Dedifferentiated amniotic fluid mesenchymal stem cell (primary cell): ENCODE results near the gene MYO5B.
A peak's percentile ranks its signal among the peaks of the same experiment; 100 is the strongest.
"Not testable (repeated sequence)": the region's sequence is repeated elsewhere in the genome, so short reads cannot be mapped to it uniquely, and the experiment has no call there.

Experiments used
- DNase-seq: peaks from one replicate; pipeline ENCODE4 v3.0.0-alpha.2; 2016; ENCODE audit errors: extremely low spot score

MYO5B gene

DNA sequence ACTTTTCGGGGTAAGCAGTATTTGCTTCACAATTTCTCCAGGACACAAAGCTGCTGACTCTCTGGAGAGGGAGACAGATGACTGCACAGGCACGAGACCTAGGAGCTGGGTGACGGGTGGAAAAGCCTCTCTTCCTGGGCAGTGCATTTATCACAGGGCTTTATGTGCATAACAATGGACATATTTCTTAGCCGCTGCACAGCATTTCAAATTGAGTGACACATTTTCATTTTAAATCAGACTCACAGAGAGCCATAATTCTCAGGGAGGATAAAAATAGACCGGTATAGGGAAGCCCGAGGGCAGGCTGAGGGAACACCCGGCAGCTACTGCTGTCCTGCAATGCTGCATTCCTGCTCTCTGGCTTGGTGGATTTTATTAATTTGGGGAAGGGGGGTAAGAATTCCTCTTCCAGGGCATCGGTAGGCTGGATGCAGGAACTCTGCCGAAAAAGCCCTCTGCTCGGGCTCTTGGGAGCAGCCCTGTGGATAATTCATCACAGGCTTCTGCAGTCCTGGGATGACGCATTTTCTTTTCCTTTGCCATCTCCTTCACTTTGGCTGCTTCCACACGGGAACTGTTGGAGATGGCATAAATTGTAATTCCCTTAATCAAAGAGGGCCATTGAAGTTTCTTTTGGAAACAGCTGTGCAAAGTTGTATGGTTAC lies 273.5 kb downstream of the MYO5B start:
- DNase-seq: no peak

DNA sequence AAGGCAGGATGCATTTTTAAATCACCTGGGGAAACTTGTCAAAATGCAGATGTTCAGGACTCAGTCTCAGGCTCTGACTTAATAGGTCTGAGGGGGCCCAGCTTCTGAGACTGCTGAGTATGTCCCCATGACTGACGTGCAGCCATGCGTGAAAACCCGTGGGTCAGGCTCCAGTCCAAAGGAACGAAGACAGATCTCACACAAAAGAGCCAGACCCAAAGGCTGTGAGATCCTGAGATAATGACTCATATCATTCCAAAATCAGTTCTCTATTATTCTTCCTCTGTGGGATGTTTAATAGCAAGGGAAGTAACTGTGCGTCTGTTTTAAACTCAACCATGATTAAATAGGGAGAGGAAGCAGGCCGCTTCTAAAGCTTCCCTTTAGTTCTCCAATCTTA lies 274.2 kb downstream of the MYO5B start:
- DNase-seq: peak; percentile 42

DNA sequence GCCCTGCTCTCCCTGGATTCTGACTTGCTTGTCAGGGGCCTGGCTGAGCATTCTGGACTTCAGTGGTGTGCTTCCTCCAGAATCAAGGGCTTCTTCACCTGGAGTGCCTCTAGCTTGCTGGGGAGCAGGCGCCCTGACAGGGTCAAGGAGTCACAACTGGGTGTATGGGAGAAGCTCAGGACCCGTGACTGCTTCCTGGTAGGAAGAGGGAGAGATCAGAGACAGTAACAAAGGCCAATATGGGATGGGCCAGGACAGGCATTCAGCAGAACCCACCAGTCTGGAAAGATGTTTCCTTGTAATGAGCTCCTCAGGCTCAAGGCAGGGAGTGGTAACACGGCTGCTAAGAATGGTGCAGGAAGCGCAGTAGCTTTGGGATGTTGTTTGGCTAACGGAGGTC lies 277.2 kb downstream of the MYO5B start:
- no peak for DNase-seq

DNA sequence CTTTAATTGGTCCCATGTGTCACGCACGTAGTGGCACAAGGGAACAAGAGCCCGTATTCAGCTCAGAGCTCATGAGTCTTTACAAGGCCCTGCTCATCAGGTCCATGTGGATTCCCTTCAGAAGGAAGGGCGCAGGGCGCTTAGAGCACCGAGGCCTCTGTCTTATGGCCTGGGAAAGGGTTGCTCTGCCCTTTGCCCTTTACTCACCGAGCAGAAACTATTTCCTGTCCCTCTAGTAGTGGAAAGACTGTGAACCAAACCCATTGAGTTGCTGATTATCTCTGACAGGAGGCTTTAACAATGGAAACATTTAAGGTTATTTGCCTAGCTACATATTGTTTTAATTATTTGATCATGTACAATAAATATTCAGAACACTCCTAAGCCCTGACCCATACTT lies 279.6 kb downstream of the MYO5B start:
- DNase-seq: no peak

DNA sequence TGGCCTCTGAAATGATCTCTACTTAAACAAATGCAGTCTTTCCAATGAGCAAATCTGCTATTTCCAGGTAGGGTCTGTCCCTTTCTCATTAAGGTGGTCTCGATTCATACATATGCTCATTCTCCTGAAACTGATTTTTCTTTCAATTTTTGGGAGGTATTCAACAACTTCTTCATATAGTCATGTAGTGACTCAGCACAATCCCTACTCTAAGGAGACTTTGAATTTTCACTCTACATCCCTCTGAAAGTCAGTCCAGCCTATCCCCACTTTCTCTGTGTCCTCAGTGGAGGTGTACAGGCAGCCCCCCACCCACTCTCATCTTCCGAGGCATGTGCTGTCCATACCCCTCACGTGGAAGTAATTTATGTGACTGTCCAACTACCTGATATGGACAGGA lies 281.7 kb downstream of the MYO5B start:
- no peak for DNase-seq

DNA sequence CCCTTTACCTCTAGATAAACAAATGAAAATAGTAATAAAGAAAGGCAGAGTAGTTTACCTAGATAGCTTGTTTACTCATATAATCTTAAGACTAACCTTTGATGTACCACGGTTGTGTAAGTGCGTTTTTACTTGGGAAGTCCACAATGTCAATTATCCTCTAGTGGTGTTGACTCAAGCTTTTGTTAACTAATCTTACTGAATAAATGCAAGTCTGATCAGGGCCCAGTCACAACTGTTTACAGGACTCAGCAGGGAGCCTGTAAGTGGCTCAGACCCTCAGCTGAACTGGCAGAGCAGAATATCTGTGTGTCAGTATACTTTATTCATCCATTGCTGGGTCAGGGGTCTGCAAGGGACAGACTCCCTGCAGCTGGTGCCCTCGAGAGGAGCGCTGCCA lies 283.5 kb downstream of the MYO5B start:
- no peak for DNase-seq

DNA sequence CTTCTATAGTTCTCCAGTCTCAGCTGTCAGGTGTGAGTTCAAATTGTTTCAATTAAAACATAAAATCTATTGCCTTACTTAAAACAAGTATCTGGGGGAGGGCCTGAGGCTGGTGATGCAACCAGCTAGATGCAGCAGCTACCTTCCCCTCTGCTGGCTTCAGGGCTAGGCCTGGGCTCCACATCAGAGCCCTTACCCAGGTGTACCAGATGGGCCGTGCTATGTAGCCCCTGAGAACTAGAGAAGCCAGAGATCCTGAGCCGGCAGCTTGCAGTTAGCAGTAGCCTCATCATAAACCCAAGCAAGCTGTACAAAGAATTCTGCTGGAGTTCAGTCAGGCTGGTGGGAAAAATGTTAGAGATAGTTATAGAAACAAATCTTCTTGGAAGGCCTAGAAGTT lies 284.0 kb downstream of the MYO5B start:
- DNase-seq: no peak

GRCh38 chr18:49910019-49910418 lies 284.9 kb downstream of the MYO5B start:
- DNase-seq: no peak

DNA sequence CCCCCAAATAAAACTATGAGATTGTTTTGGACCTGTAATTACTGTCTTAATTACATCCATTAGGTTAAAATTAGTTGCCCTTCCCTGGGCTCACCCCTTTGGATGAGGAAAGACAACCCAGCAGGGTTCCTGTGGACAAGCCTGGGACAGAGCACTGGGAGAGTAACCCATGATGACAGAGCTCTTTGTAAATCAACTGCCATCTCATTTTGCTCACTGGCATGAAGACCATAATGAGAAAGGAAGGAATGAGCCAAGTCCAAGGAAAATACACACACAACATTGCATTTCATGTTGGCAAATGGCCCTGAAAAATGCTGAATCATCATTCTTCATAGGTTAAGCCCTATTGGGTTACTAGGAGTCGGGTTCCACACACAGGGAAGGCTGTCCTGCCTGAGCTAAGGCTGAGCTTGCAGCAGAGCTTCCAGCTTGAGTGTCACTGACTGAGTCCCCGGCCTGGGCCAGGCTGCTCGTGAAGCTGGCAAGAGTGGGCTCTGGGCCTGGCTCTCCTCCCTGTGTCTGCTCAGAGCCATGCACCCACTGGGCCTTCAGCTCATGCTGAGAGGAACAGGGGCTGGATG lies 287.5 kb downstream of the MYO5B start:
- DNase-seq: peak; percentile 50

GRCh38 chr18:49905771-49906170 lies 289.2 kb downstream of the MYO5B start:
- no peak for DNase-seq

- no peak for DNase-seq
Observed at GRCh38 chr18:49904871-49905555, 289.9 kb downstream of the MYO5B start.

DNA sequence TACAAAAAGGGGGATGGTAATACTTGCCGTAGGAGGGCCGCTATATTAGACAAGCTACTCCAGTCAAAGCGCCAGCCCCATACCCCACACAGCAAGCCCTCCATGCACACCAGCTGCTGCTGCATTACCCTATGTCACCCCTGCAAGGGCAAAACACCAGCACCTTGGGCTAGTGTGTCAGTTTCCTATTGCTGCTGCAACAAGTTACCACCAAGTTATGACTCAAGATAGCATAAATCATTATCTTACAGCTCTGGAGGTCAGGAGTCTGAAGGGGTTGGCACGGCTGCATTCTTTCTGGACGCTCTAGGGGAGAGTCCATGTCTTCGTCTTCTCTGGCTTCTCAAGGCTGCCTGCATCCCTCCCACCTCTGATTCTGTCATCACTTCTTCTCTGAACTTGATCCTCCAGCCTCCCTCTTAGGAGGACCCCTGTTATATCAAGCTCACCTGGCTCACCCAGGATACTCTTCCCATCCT lies 293.0 kb downstream of the MYO5B start:
- DNase-seq: no peak

DNA sequence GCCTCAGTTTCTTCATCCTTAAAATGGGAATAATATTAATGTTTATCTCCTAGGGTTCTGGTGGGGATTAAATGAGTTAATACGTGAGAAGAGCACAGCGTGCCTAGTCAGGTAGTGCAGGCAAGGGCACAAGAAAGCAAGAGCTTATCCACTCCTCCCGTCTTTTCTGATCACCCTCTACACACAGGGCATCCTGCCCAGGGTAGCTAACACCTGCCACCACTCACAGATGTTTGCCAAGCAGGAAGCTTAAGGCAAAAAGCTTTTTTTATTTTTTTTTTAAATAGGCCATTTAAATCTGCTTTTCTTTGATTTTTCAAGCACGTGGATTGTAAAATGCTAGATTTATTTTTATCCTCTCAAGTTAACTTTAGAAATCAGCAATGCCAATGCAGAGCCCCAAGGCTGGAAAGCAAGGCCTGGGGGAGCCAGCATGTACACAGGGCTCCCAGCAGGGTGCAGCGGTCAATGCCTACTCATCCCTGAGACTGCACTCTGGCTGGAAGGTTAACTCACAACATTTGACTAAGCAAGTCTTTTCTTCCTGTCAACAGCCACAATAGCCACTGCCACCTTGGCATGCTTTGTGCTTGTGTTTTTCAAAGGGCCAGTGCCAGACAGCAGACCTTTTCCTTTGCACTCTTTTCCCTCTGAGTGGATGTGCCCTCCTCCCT lies 295.2 kb downstream of the MYO5B start:
- DNase-seq: no peak

DNA sequence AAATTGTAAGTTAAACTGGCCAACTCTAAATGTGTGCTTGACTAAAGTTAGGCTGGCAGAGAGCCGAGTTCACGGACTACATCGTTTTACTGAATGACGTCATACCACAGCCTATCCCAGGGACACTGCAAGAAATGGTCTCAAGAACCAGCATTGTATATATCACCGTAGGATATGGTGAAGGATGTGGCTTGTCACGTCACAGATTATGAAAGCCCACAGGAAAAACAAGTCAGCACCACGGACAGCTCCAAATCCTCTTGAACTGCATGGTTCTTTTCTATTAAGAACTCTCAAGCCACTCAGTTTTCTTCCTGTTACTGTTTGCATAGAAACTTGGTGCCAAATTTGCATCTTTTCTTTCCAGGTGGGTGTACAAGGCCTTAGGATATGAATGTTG lies 296.5 kb downstream of the MYO5B start:
- peak; percentile 66 for DNase-seq

DNA sequence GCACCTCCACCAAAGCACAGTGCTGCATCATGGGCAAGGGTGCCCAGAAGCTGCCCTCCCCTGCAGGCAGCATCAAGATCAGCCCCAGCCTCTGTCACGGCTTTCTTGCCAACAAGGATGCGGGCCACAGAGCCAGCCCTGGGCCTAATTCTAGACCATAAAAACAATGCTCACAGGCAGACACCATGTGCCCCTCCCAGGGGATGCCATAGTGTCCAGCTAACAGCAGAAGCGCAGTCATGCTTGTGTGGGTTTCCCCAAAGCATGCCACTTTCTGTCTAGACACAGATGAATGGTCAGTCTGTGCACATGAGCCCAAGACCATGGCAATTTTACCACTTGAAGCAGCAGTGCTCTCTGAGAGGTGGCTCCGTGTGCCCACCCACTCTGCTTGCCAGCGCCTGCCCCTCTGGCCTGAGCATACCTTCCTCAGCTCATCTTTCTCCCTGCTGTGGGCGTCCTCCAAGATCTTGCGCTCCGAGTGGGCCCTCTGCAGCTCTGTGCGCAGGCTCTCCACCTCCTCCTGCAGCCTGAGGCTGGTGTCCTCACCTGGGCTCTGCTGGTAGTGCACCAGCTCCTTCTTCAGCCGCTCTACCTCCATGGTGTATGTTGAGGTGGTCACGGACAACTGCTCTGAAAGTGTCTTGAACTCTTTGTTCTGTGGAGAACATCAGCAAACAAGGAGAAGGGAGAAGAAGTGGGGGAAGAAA lies 300.3 kb downstream of the MYO5B start:
- DNase-seq: no peak

DNA sequence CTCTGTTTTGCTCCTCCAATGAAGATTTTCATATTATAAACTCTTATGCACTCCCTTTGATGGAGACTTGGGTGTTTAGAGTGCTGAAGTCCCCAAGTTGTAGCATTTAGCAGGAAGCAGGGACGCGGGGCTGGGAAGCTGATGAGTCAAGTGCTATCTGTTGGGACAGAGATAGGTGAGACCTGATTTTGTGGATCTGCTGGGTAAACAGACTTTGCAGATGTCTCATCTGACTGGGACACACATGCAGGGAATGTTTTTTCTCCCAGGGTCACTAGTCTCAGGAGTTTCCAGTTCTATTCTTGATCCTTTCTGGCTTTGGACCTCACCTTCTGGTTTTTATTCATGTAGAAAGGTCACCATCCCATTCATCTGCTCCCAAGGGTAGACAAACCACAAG lies 301.9 kb downstream of the MYO5B start:
- DNase-seq: no peak

DNA sequence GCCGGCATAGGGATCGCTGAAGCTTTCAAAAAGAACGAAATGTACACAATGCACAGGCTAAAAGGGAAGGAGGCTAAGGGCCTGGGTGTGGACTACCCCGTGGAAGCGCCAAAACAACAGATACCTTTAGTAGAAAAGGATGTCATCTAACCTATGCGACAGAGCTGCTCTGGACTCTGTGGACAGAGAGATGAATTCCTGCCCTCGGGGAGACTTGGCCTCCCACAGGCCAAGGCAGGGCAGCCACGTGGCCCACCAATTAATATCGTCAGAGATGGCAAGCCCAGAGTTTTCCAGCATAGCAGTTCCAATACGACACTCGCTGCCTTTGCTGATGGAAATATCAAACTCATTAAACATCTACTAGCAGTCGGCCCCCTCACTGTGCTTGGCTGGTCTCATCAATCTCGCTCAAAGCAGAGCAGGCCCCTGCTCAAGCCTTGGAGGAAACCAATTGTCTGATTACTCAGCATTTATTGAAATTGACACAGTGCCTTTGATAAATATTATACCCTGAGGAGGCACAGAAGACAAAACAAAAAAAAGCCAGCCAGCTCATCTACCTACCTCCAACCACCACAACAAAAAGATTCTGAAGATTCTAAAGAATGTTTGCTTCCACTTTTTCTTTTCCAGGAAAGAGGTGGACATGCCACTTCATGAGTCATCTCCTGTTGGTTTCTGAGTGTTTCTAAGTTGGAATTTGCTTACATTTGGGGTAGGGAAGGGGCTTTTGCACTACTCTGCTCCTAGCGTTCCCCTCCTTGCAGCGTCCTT lies 302.6 kb downstream of the MYO5B start:
- no peak for DNase-seq

GRCh38 chr18:49890041-49890440 lies 304.9 kb downstream of the MYO5B start:
- DNase-seq: no peak

- not testable (repeated sequence) for DNase-seq
Observed at GRCh38 chr18:49889552-49889951, 305.4 kb downstream of the MYO5B start.

DNA sequence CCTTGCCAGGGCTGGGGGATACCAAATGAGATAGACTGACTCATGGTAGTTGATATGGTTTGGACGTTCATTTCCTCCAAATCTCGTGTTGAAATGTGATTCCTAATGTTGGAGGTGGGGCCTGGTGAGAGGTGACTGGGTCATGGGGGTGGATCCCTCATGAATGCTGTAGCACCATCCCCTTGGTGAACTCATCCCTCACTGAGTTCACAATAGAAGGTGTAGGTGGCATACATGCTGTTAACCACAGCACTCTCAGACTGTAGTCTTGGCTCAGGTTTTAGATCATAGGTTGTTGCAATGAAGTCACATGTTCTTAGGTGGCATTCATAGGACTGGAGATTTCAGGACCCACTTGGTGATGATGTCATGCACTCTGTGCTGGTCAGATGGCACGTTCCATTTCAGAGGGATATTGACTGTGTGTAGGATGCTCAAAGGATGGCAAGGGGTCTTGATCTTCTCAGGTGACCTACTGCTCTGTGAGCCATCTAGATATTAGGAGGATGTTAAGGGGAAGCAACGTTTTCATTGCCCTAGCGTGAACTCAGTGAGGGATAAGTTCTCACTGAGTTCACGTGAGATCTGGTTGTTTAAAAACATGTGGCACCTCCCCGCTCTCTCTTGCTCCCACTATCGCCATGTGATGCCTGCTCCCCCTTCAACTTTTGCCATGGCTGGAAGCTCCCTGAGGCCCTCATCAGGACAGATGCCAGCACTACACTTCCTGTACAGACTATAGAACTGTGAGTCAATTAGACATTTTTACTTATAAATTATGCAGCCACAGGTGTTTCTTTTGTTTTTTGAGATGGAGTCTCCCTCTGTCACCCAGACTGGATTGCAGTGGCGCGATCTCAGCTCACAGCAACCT lies 307.8 kb downstream of the MYO5B start:
- no peak for DNase-seq
